ENCODE results near the gene C2orf76. TPM values are rescaled to one million over a fixed set of nuclear protein-coding genes. Genes with fewer than 3 reads are reported as not detected.

Gene C2orf76
- total RNA-seq, 4 donors from 2014 or later: 1.6 to 2.9 TPM; not detected in 2

DNA sequence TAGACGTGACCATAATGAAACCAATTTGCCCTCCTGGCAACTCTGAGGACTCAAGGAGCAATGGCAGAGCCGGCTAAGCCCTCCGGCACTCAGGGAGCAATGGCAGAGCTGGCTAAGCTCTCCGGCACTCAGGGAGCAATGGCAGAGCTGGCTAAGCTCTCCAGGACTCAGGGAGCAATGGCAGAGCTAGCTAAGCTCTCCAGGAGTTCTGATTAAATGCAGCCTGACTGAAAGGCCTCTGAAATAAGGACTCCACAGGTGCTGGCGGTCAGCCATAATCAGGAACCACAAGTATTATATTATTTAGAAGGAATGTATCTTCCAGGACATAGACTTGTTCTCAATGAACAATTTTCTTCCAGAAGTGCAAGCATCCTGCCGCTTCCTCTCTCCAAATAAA is 65.2 kb downstream of the C2orf76 start:
- no peak overlapping the region for H3K4me3 ChIP-seq
- H3K27me3 ChIP-seq: no peaks in the 10 kb centered on the region
- no peaks in the 10 kb centered on the region for H3K9me3 ChIP-seq
- DNase-seq: no peak
- H3K27ac ChIP-seq: no peak overlapping the region
- H3K36me3 ChIP-seq: no peaks in the 10 kb centered on the region
- TF ChIP-seq, protein P1, sequence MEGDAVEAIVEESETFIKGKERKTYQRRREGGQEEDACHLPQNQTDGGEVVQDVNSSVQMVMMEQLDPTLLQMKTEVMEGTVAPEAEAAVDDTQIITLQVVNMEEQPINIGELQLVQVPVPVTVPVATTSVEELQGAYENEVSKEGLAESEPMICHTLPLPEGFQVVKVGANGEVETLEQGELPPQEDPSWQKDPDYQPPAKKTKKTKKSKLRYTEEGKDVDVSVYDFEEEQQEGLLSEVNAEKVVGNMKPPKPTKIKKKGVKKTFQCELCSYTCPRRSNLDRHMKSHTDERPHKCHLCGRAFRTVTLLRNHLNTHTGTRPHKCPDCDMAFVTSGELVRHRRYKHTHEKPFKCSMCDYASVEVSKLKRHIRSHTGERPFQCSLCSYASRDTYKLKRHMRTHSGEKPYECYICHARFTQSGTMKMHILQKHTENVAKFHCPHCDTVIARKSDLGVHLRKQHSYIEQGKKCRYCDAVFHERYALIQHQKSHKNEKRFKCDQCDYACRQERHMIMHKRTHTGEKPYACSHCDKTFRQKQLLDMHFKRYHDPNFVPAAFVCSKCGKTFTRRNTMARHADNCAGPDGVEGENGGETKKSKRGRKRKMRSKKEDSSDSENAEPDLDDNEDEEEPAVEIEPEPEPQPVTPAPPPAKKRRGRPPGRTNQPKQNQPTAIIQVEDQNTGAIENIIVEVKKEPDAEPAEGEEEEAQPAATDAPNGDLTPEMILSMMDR (IDR thresholded peaks at IDR 0.05): no peak
- no peak for TF ChIP-seq POLR2A (IDR thresholded peaks at IDR 0.05)
- H3K4me1 ChIP-seq: peaks cover 0 to 3% (median 0%) of the 10 kb centered on the region in 4 donors

DNA sequence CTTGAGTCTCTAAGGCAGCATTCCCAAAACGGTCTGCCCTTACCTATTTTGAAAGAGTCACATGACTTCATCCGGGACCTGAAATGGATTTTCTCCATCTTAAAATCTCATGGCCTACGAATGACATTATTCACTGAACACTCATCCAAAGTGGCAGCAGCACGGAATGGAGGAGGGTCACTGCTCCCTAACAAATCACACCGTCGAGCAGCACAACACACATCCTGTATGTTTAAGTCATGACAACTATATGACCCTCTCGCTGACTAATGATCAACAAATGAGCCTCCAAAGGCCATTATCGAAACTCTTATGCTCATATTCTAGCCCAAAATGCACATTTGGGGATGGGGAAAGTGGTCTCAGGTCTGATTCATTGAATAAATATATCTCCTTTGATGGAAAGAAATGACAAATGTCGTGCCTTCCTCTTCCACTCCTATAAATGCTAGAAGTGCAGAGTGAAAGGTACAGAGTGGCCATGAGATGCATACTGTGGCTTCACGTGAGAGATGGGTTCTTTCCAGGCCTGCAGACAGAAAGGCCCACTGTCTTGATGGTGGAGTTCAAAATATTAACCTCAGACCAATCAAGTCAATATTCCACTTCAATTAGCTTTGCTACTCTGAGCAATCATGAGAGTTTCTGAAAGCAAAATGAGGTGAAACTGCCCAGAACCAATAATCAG is 70.8 kb downstream of the C2orf76 start:
- DNase-seq: no peak
- Histone ChIP-seq H3K9me3 (no peaks in the 10 kb centered on the region), H3K27ac (no peak overlapping the region), H3K36me3 (no peaks in the 10 kb centered on the region), H3K4me3 (no peak overlapping the region), H3K4me1 (no peaks in the 10 kb centered on the region), H3K27me3 (no peaks in the 10 kb centered on the region)
- no peak for TF ChIP-seq POLR2A (IDR thresholded peaks at IDR 0.05)
- TF ChIP-seq, protein P1 (IDR thresholded peaks at IDR 0.05): no peak

DNA sequence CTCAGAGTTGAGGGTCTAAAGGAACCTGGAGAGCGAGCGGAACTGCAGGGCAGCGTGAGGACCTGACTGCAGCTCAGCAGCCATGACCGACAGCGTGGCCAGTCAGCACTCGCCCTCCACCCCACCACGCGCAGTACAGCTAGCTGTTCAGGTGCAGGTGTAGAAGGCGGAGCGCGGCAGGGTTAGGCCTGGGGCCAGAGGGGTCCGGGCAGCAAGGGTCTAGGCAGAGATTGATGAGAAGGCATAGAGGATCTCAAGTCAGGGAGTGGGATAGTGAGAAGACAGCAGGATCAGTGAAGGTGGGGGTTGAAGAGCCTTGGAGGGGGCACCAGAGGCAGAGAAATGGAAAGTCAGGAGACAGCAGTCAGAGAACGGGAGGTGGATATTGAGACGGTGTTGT is 72.0 kb downstream of the C2orf76 start:
- Histone ChIP-seq H3K36me3 (no peaks in the 10 kb centered on the region), H3K27ac (no peak overlapping the region), H3K4me3 (no peak overlapping the region), H3K9me3 (no peaks in the 10 kb centered on the region), H3K4me1 (no peaks in the 10 kb centered on the region), H3K27me3 (no peaks in the 10 kb centered on the region)
- DNase-seq: no peak
- TF ChIP-seq, protein P1 (IDR thresholded peaks at IDR 0.05): no peak
- no peak for TF ChIP-seq POLR2A (IDR thresholded peaks at IDR 0.05)

DNA sequence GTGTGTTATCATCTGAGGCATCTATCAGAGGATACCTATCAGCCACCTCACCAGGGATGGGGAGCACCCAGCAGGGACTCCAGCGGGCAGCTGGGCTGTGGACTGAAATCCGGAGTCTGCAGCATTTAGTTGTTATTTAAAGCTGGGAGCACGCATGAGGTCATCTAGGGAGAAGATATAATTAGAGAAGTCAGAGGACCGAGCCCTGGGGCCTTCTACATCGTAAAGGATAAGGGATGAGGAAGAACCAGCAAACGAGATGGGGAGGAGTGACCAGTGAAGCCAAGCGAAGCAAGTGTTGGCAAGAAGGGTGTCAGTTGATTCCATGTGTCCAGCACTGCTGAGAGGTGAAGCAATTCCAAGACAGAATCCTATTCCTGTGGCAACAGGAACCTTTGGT is 72.7 kb downstream of the C2orf76 start:
- H3K4me3 ChIP-seq: no peak overlapping the region
- no peaks in the 10 kb centered on the region for H3K27me3 ChIP-seq
- H3K9me3 ChIP-seq: no peaks in the 10 kb centered on the region
- no peaks in the 10 kb centered on the region for H3K36me3 ChIP-seq
- H3K4me1 ChIP-seq: no peaks in the 10 kb centered on the region
- no peak for DNase-seq
- H3K27ac ChIP-seq: no peak overlapping the region
- TF ChIP-seq, protein P1 (IDR thresholded peaks at IDR 0.05): no peak
- no peak for TF ChIP-seq POLR2A (IDR thresholded peaks at IDR 0.05)

DNA sequence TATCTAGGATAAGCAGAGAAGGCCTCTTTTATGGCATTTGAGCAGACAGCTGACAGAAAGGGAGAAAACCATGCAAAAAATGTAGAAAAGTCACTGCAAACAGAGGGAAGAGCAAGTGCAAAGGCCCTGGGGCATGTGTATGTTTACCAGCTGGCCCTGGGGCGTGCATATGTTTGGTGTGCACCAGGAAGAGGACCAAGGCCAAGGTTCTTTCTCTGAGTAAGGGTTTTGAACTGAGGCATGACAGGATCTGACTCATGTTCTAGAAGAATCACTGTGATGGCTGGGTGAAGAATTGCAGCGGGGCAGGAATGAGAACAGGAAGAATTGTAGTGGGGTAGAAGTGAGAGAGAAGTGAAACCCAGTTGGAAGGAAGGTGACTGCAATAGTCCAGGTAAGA is 73.4 kb downstream of the C2orf76 start:
- TF ChIP-seq POLR2A (IDR thresholded peaks at IDR 0.05): no peak
- TF ChIP-seq, protein P1 (IDR thresholded peaks at IDR 0.05): no peak
- no peaks in the 10 kb centered on the region for H3K4me1 ChIP-seq
- H3K36me3 ChIP-seq: no peaks in the 10 kb centered on the region
- no peak overlapping the region for H3K27ac ChIP-seq
- no peaks in the 10 kb centered on the region for H3K27me3 ChIP-seq
- H3K9me3 ChIP-seq: no peaks in the 10 kb centered on the region
- DNase-seq: no peak
- H3K4me3 ChIP-seq: no peak overlapping the region

Data from Peyer's patch (tissue), 4 donors.